ENCODE measurements around the gene CRADD. TPM values are rescaled to one million over a fixed set of nuclear protein-coding genes. Genes with fewer than 3 reads are reported as not detected.
"Not testable (repeated sequence)": the region's sequence is repeated elsewhere in the genome, so short reads cannot be mapped to it uniquely, and the experiment has no call there.

CRADD gene
- total RNA-seq, 2 donors from 2014 or later: 7.7 to 9.1 TPM

DNA sequence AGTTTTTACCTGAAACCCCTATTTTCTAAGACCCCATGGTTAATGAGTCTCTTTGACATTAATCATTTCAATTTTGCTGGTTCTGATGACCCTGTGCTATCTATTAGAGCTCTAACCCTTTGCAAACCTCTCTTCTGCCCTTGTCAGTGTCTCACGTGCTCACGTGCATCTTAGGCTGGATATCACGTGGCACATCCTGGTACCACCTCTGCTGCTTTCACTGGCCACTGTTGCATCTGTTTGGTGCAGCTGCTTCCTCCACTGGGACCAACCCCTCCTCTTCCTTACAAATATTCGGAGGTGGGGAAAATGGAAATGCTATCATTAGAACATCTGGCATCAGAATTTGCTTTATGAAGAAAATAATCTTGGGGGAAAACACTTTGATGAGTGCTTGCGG lies 119.6 kb downstream of the CRADD start:
- no peaks in the 10 kb centered on the region for H3K9me3 Mint-ChIP-seq
- no peak overlapping the region for H3K4me3 ChIP-seq (ENCODE audit: low read length)
- H3K4me1 Mint-ChIP-seq: peaks cover 10% of the 10 kb centered on the region
- no peak overlapping the region for H3K9ac ChIP-seq (ENCODE audit: extremely low read depth, low read length, poor library complexity, severe bottlenecking)
- H3K27ac Mint-ChIP-seq: no peak overlapping the region
- TF ChIP-seq, protein P1, sequence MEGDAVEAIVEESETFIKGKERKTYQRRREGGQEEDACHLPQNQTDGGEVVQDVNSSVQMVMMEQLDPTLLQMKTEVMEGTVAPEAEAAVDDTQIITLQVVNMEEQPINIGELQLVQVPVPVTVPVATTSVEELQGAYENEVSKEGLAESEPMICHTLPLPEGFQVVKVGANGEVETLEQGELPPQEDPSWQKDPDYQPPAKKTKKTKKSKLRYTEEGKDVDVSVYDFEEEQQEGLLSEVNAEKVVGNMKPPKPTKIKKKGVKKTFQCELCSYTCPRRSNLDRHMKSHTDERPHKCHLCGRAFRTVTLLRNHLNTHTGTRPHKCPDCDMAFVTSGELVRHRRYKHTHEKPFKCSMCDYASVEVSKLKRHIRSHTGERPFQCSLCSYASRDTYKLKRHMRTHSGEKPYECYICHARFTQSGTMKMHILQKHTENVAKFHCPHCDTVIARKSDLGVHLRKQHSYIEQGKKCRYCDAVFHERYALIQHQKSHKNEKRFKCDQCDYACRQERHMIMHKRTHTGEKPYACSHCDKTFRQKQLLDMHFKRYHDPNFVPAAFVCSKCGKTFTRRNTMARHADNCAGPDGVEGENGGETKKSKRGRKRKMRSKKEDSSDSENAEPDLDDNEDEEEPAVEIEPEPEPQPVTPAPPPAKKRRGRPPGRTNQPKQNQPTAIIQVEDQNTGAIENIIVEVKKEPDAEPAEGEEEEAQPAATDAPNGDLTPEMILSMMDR (conservative IDR thresholded peaks at IDR 0.05): no peak
- no peak overlapping the region for H3K4me3 Mint-ChIP-seq
- WGBS, 2 experiments (ENCODE audit: insufficient coverage in 1 of 2, insufficient read length in 1 of 2): 88 to 93% methylated on average over 1 to 5 of the region's 5 CpGs
- no peak overlapping the region for H3K27ac ChIP-seq (ENCODE audit: low read depth, low read length)
- H3K27me3 Mint-ChIP-seq (ENCODE audit: insufficient read depth): no peaks in the 10 kb centered on the region
- no peaks in the 10 kb centered on the region for H3K9me3 ChIP-seq (ENCODE audit: control insufficient read depth, low read length)
- no peaks in the 10 kb centered on the region for H3K36me3 ChIP-seq (ENCODE audit: control insufficient read depth, insufficient read depth, low read length)
- H3K27me3 ChIP-seq (ENCODE audit: control insufficient read depth, insufficient read depth, low read length, poor library complexity, severe bottlenecking): no peaks in the 10 kb centered on the region
- no peaks in the 10 kb centered on the region for H3K36me3 Mint-ChIP-seq (ENCODE audit: low read depth)
- DNase-seq: no peak
- H3K4me1 ChIP-seq (ENCODE audit: control insufficient read depth, insufficient read depth, low read length): no peaks in the 10 kb centered on the region

DNA sequence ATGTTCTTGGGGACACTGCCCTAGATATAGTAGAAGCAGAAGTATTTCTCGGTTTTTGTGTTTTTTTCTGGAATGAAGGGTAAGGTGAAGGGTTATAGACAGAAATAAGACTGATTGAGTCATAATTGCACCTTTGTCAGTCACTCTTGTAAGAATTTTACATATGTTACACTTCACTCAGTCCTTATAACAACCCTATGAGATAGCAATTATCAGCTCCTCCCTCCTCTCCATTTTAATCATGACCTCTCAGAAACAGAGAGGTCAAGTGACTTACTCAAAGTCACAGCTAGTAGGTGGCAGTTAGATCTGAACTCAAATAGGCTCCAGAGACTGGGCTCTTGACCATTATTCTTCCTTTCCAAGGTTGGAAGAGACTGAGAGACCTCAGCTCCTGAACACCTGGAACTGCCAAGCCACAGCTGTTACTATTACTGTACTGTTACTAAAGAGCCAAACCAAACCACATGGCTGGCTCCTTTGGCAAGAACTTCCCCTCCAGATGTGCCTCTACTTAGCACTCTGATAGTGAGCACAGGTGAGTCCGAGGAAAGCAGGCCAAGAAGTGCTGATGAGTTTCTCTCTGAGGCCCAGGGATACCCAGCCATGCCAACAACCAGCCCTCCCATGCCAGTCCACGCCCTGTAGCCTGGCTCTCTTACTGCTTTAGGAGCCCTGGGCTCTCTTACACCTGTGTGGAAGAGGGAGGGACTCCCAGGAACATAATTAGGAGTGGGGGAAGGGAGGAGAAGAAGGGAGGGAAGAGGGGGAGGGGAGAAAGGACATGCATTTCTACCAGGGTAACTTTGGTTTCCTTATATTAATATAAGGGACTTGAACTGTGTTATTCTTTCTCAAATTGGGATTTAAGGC lies 121.3 kb downstream of the CRADD start:
- H3K4me3 Mint-ChIP-seq: no peak overlapping the region
- H3K9me3 ChIP-seq (ENCODE audit: control insufficient read depth, low read length): no peaks in the 10 kb centered on the region
- no peaks in the 10 kb centered on the region for H3K4me1 ChIP-seq (ENCODE audit: control insufficient read depth, insufficient read depth, low read length)
- no peaks in the 10 kb centered on the region for H3K36me3 ChIP-seq (ENCODE audit: control insufficient read depth, insufficient read depth, low read length)
- TF ChIP-seq, protein P1 (conservative IDR thresholded peaks at IDR 0.05): no peak
- 77 to 83% methylated on average over 1 to 3 of the region's 3 CpGs for WGBS, 2 experiments (ENCODE audit: insufficient coverage in 1 of 2, insufficient read length in 1 of 2)
- no peak overlapping the region for H3K27ac ChIP-seq (ENCODE audit: low read depth, low read length)
- H3K27me3 ChIP-seq (ENCODE audit: control insufficient read depth, insufficient read depth, low read length, poor library complexity, severe bottlenecking): no peaks in the 10 kb centered on the region
- H3K9ac ChIP-seq (ENCODE audit: extremely low read depth, low read length, poor library complexity, severe bottlenecking): no peak overlapping the region
- no peak for DNase-seq
- no peak overlapping the region for H3K27ac Mint-ChIP-seq
- no peak overlapping the region for H3K4me3 ChIP-seq (ENCODE audit: low read length)
- H3K4me1 Mint-ChIP-seq: peaks cover 12% of the 10 kb centered on the region
- no peaks in the 10 kb centered on the region for H3K36me3 Mint-ChIP-seq (ENCODE audit: low read depth)
- H3K27me3 Mint-ChIP-seq (ENCODE audit: insufficient read depth): no peaks in the 10 kb centered on the region
- no peaks in the 10 kb centered on the region for H3K9me3 Mint-ChIP-seq

DNA sequence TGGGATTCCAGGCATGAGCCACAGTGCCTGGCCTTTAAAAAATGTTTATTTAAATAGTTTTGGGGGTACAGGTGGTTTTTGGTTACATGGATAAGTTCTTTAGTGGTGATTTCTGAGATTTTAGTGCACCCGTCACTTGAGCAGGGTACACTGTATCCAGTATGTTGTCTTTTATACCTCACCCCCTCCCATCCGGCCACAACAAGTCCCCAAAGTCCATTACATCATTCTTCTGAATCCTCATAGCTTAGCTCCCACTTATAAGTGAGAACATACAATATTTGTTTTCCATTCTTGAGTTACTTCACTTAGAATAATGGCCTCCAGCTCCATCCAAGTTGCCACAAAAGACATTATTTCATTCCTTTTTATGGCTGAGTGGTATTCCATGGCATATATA lies 124.5 kb downstream of the CRADD start:
- H3K4me3 ChIP-seq (ENCODE audit: low read length); H3K27me3 Mint-ChIP-seq (ENCODE audit: insufficient read depth); H3K27ac ChIP-seq (ENCODE audit: low read depth, low read length); H3K27ac Mint-ChIP-seq; H3K4me3 Mint-ChIP-seq; H3K4me1 ChIP-seq (ENCODE audit: control insufficient read depth, insufficient read depth, low read length); H3K9me3 ChIP-seq (ENCODE audit: control insufficient read depth, low read length); H3K27me3 ChIP-seq (ENCODE audit: control insufficient read depth, insufficient read depth, low read length, poor library complexity, severe bottlenecking); H3K9ac ChIP-seq (ENCODE audit: extremely low read depth, low read length, poor library complexity, severe bottlenecking); H3K9me3 Mint-ChIP-seq; H3K36me3 Mint-ChIP-seq (ENCODE audit: low read depth); H3K36me3 ChIP-seq (ENCODE audit: control insufficient read depth, insufficient read depth, low read length); DNase-seq: not testable (repeated sequence)
- WGBS, 2 experiments (ENCODE audit: insufficient coverage in 1 of 2, insufficient read length in 1 of 2): 78 to 86% methylated on average over 1 to 2 of the region's 2 CpGs
- H3K4me1 Mint-ChIP-seq: peaks cover 13% of the 10 kb centered on the region
